Renal cortex interstitium (tissue), 11 donors: ENCODE measurements around the gene CACNA1C. TPM values are rescaled to one million over a fixed set of nuclear protein-coding genes. Genes with fewer than 3 reads are reported as not detected.
A peak's percentile ranks its signal among the peaks of the same experiment; 100 is the strongest.

Experiments
- DNase-seq, 11 donors: peaks; one replicate each; pipeline ENCODE4 v3.0.0-alpha.2; 2013; ENCODE audit warnings: low read depth in 9 of 11, low spot score in 4 of 11; ENCODE audit errors: extremely low read depth in 1 of 11
- polyA plus RNA-seq, 3 donors: library from polyadenylated mRNA; unstranded; fragments of 120-200 nt; gene quantifications; one replicate each; pipeline ENCODE4 v1.2.1, GENCODE V29; 2013; ENCODE audit not compliant: insufficient read length in 3 of 3

The CACNA1C gene
- polyA plus RNA-seq, 3 donors, result 7.2 to 13.1 (median 7.8) TPM

GRCh38 chr12:2335109-2335508, 282.3 kb downstream of the CACNA1C start:
- DNase-seq, result peak in 4 of 11 donors; percentile 49 to 68 (median 52)

GRCh38 chr12:2335513-2335912, 282.7 kb downstream of the CACNA1C start:
- DNase-seq, result no peak

GRCh38 chr12:2335916-2336315, 283.1 kb downstream of the CACNA1C start:
- DNase-seq, result no peak

- DNase-seq, result no peak
These were observed 283.6 kb downstream of the CACNA1C start for GRCh38 chr12:2336409-2336829.

- DNase-seq, result no peak
These were observed 284.5 kb downstream of the CACNA1C start for GRCh38 chr12:2337031-2338010.

GRCh38 chr12:2338381-2338780, 285.6 kb downstream of the CACNA1C start:
- DNase-seq, result no peak

- no peak for DNase-seq
These were observed 286.2 kb downstream of the CACNA1C start for GRCh38 chr12:2338991-2339431.

- DNase-seq, result no peak
These were observed 288.4 kb downstream of the CACNA1C start for GRCh38 chr12:2341051-2341751.

- no peak for DNase-seq
These were observed 289.1 kb downstream of the CACNA1C start for GRCh38 chr12:2341871-2342270.

- DNase-seq, result no peak
These were observed 290.9 kb downstream of the CACNA1C start for GRCh38 chr12:2343681-2344080.

GRCh38 chr12:2344476-2344875, 291.7 kb downstream of the CACNA1C start:
- no peak for DNase-seq

GRCh38 chr12:2344885-2345284, 292.1 kb downstream of the CACNA1C start:
- no peak for DNase-seq

- no peak for DNase-seq
These were observed 293.1 kb downstream of the CACNA1C start for GRCh38 chr12:2345902-2346301.

GRCh38 chr12:2346416-2346815, 293.6 kb downstream of the CACNA1C start:
- no peak for DNase-seq

- DNase-seq, result no peak
These were observed 294.5 kb downstream of the CACNA1C start for GRCh38 chr12:2347137-2347843.

- DNase-seq, result no peak
These were observed 295.2 kb downstream of the CACNA1C start for GRCh38 chr12:2347844-2348481.

- no peak for DNase-seq
These were observed 295.7 kb downstream of the CACNA1C start for GRCh38 chr12:2348482-2348852.

GRCh38 chr12:2351161-2351560, 298.4 kb downstream of the CACNA1C start:
- no peak for DNase-seq

- no peak for DNase-seq
These were observed 299.4 kb downstream of the CACNA1C start for GRCh38 chr12:2352203-2352602.
